ENCODE measurements around the gene ARHGEF40. TPM values are rescaled to one million over a fixed set of nuclear protein-coding genes. Genes with fewer than 3 reads are reported as not detected.

ARHGEF40 gene
- total RNA-seq, 1 donor from 2014 or later: 64.4 TPM

GRCh38 chr14:21121122-21121521 lies 51.0 kb downstream of the ARHGEF40 start:
- DNase-seq (ENCODE audit: low read depth): no peak

- DNase-seq (ENCODE audit: low read depth): no peak
Observed at GRCh38 chr14:21123429-21123828, 53.3 kb downstream of the ARHGEF40 start.

GRCh38 chr14:21133901-21134300 lies 63.8 kb downstream of the ARHGEF40 start:
- no peak for DNase-seq (ENCODE audit: low read depth)

- DNase-seq (ENCODE audit: low read depth): peak; percentile 18
Observed at GRCh38 chr14:21136024-21136423, 65.9 kb downstream of the ARHGEF40 start.

Other genes starting within 250 kb of the ARHGEF40 start
- not detected in 2 replicates for gene RNASE3, start 178.9 kb upstream of the ARHGEF40 start, total RNA-seq
- gene RNASE2, start 114.8 kb upstream of the ARHGEF40 start, total RNA-seq: not detected in 2 replicates
- 44.0 and 56.3 TPM in 2 replicates for gene METTL17, start 80.3 kb upstream of the ARHGEF40 start, total RNA-seq
- not detected in 2 replicates for gene SLC39A2, start 71.0 kb upstream of the ARHGEF40 start, total RNA-seq
- gene NDRG2, start 45.2 kb upstream of the ARHGEF40 start, total RNA-seq: 0.35 and 4.6 TPM in 2 replicates
- not detected in 2 replicates for gene TPPP2, start 40.1 kb upstream of the ARHGEF40 start, total RNA-seq
- not detected in 2 replicates for gene RNASE13, start 35.5 kb upstream of the ARHGEF40 start, total RNA-seq
- gene RNASE7, start 27.9 kb upstream of the ARHGEF40 start, total RNA-seq: not detected in 2 replicates
- not detected in 2 replicates for gene RNASE8, start 12.5 kb upstream of the ARHGEF40 start, total RNA-seq
- 6.6 and 14.9 TPM in 2 replicates for gene ZNF219, start 28.4 kb downstream of the ARHGEF40 start, total RNA-seq
- gene TMEM253, start 30.8 kb downstream of the ARHGEF40 start, total RNA-seq: 0.10 and 0.35 TPM in 2 replicates
- gene OR5AU1, start 85.8 kb downstream of the ARHGEF40 start, total RNA-seq: not detected in 2 replicates
- 524 and 834 TPM in 2 replicates for gene HNRNPC, start 199.1 kb downstream of the ARHGEF40 start, total RNA-seq
- gene RPGRIP1, start 209.8 kb downstream of the ARHGEF40 start, total RNA-seq: 0.05 TPM in 1 of 2 replicates, not detected in the other